ENCODE results near the gene MSANTD1.

MSANTD1 gene

GRCh38 chr4:3217266-3217665 lies 31.7 kb upstream of the MSANTD1 start:
- DNase-seq, result no peak

GRCh38 chr4:3217771-3218170 lies 31.2 kb upstream of the MSANTD1 start:
- DNase-seq, result no peak

DNA sequence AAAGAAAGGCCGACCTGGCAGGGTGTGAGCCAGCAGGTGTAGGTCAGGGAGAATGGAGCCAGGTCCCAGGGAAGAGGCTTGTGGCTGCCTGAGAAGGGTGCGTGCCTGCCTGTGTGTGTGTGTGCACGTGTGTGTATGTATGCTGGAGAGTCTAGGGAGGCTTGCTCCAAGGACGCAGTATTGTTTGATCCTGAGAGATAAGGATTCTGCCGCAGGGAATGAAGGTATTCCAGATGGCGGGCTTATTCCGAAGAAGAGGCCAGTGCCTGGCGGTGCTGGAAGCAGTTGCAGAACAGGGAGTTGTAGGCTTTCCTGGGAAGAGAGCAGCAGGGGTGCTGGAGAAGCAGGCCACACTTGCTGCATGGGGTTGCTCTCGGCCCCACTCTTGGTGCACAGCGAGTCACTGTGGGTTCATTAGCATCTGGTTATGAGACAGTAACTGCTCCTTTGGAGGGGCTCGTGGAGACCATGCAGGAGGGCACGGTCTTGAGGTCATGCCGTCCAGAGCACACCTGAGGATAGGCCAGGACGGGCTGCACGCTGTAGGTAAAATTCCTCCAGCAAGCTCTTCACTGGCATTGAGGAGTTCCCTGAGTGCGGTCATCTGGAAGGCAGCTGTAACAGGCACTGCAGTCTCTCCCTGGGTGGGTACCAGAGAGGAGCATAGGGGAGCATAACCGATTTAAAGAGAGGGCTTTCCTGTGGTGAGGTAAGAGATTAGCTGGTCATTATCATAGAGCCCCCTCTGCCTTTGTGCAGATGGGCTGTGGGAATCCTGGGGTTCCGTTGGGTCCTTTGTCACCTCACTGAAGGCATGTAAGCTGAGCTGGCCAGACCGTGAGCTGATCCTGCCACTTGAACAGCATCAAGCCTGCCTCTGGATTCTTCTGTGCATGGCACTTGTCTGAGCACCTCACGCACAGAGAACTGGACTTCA lies 29.9 kb upstream of the MSANTD1 start:
- DNase-seq, result no peak

DNA sequence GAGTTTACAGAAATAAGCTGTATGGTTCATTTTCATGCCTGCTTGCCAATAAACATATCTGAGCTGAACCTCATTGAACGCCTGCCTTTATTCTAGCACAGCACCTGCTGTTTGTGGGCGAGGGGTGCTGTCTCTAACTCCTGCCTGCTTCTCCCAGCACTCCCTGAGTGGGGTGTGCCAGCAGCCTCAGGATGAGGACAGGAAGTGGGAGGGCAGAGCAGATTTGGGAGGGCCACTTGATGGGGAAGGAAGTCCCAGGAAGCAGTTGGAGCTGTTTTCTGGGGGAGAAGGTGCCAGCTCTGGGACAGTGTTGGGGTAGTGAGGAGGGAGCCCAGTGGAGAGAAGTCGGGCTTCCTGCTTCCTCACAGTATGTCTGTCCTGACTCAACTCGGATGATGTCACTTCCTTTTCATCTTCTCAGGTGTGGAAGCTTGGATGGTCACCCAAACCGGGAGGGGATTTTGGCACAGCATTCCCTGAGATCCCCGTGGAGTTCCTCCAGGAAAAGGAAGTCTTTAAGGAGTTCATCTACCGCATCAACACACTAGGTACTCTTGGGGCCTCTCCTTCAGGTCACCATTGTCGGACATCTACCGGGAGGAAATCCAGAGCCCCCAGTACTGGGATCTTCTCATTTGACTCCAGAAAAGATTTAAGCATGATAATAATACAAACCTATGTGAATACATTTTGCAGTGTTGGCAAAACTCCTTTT lies 29.0 kb upstream of the MSANTD1 start:
- DNase-seq, result no peak

DNA sequence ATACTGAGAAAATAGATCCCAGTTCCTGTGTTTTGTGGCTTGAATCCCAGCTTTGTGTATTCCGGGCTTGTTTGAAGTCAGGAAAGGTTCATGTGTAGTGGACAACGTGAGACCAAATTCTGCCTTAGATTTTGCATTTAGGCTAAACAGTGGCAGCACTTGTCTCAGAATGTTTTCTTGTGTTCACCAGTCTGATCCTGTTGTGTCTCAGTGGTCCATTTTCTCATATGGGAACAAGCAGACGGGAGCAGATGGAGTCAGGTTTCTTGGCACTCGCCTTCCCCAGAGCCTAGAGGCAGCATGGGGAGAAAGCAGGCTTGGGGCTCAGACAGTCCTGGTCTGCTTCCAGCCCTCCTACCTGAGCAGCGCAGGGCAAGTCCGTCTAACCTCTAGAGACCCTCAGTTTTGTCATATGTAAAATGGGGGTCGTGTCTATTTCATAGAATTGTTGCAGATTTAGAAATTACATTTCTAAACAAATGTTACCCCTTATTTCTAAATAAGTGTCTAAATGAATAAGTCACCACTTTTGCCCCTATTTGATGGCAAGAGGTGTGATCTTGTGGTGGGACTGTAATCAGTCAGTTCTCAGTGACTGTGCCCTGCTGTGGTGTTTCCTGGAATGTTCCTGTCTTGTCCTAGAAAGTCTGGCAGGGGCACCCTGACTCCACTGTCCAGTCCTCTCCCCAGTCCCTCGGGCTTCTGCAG lies 28.3 kb upstream of the MSANTD1 start:
- no peak for DNase-seq

GRCh38 chr4:3221184-3221494 lies 27.8 kb upstream of the MSANTD1 start:
- no peak for DNase-seq

- DNase-seq, result no peak
Measured at GRCh38 chr4:3221996-3222395, 27.0 kb upstream of the MSANTD1 start.

DNA sequence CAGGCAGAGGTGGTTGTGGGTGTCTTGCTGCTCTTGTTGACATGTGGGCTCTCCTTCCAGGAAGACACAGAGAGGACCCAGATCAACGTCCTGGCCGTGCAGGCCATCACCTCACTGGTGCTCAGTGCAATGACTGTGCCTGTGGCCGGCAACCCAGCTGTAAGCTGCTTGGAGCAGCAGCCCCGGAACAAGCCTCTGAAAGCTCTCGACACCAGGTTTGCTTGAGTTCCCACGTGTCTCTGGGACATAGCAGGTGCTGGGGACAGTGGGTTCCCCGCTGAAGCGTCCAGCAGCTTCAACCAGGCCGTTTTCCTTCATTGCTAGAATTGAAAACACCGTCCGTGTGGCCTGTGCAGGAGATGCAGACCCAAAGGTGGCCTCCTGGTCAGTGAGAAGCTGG lies 25.6 kb upstream of the MSANTD1 start:
- no peak for DNase-seq

- no peak for DNase-seq
Measured at GRCh38 chr4:3223956-3224748, 24.8 kb upstream of the MSANTD1 start.

DNA sequence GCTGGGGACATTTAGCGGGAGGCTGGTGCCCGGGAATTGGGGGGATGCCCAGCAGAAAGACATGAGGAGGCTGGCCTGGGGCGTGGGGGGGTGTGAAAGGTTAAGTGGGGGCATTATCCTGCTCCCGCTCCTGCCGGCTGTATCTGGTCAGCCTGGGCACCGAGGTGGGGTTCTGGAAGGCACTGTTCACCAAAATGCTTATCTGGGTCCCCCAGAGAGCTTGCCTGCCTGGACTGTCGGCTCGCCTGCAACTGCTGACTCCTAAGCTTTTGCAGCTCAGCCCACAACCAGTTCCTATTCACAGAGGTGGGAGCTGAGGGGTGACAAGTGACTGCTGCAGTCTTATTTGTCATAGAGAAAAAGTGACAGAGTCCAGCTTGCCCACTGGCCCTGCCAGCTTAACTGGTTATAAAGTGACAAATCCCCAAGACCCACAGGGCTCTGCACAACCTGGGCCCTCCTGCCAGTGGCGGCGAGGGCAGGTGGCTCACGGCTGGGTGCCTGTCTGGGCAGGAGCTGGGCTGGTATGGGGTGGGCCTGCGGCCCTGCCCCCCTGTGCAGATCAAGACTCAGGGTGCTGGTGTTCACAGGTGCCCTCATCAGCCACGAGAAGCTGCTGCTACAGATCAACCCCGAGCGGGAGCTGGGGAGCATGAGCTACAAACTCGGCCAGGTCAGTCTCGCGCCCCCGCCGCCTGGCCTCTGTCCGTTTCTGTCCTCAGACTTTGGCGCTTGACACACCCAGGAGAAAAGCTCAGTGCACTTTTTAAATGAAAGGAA lies 23.7 kb upstream of the MSANTD1 start:
- DNase-seq, result no peak

- DNase-seq, result no peak
Measured at GRCh38 chr4:3225936-3226335, 23.0 kb upstream of the MSANTD1 start.

GRCh38 chr4:3226467-3226866 lies 22.5 kb upstream of the MSANTD1 start:
- DNase-seq, result no peak

- DNase-seq, result no peak
Measured at GRCh38 chr4:3226944-3227343, 22.0 kb upstream of the MSANTD1 start.

- DNase-seq, result no peak
Measured at GRCh38 chr4:3227878-3228675, 20.9 kb upstream of the MSANTD1 start.

GRCh38 chr4:3228881-3229280 lies 20.1 kb upstream of the MSANTD1 start:
- DNase-seq, result no peak

- DNase-seq, result peak in 1 of 5 experiments; percentile 9
Measured at GRCh38 chr4:3229328-3229727, 19.6 kb upstream of the MSANTD1 start.

DNA sequence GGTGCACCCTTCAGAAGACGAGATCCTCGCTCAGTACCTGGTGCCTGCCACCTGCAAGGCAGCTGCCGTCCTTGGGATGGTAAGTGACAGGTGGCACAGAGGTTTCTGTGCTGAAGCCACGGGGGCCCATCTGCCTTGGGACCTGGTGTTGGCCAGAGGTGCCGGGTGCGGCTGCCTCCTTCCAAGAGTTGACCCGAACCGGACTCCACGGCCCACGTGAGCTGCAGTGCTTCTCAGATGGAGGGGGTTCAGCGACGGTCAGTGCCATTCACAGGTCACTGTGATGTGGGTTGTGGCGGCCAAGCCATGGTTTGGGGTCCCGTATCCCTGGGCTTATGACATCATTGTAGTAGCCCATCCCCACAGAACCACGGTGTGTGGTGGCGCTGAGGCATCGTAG lies 19.0 kb upstream of the MSANTD1 start:
- no peak for DNase-seq

GRCh38 chr4:3231471-3231870 lies 17.5 kb upstream of the MSANTD1 start:
- no peak for DNase-seq

DNA sequence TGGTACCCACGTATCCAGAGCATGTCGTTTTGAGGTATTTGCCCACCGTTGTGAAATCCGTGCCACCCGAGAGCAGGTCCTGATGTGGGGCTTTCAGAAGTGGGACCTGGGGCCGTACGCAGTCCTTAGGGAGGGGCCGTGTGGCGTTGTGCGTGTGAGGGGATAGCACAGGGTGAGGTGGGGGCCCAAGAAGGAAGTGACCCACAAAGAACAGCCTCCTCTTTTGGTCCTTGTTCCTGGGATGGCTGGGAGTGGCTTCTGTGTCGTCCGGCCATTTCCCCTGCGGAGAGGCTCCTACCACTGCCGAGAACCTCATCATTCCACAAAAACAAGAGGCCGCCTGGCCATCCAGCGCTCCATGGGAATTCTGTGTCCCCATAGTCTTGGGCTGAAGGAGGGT lies 17.0 kb upstream of the MSANTD1 start:
- no peak for DNase-seq

DNA sequence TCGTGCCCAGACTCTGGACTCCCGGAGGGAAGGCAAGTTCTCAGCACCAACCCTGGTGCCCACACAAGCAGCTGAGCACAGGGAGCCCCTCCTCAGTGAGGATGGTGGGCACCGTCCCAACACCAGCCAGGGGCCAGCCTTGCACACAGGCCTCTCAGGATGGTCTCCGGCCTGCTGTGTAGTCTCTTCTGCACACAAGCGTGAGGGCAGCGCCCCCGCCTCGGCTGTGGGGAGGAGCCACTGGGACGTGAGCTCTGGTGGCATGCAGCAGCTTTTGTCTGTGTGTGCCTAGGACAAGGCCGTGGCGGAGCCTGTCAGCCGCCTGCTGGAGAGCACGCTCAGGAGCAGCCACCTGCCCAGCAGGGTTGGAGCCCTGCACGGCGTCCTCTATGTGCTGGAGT lies 16.1 kb upstream of the MSANTD1 start:
- no peak for DNase-seq
